HEK293 (cell line): ENCODE results near the gene ZDHHC8.

Experiments used
- CTCF ChIP-seq: fragments of 450-650 bp; formaldehyde crosslinking; IDR thresholded peaks from 2 replicates; pipeline ENCODE4 v1.5.1; 2016; ENCODE audit warnings: missing biosample characterization, missing genetic modification characterization
- ELK4 ChIP-seq: IDR thresholded peaks from 2 replicates; pipeline ENCODE4 v1.6.1; 2011; ENCODE audit warnings: mild to moderate bottlenecking, low read depth, low read length, borderline replicate concordance
- MYNN ChIP-seq: fragments of 450-650 bp; formaldehyde crosslinking; IDR thresholded peaks from 2 replicates; pipeline ENCODE4 v1.5.1; 2016; ENCODE audit warnings: missing biosample characterization, missing genetic modification characterization, borderline replicate concordance
- TCF7L2 ChIP-seq: IDR thresholded peaks from 2 replicates; pipeline ENCODE4 v1.6.1; 2011; ENCODE audit warnings: low read depth, mild to moderate bottlenecking, inconsistent platforms, low read length, moderate library complexity, borderline replicate concordance
- ZBTB17 ChIP-seq: fragments of 450-650 bp; formaldehyde crosslinking; IDR thresholded peaks from 2 replicates; pipeline ENCODE4 v1.5.1; 2016; ENCODE audit warnings: missing biosample characterization, missing genetic modification characterization
- ZBTB21 ChIP-seq: fragments of 450-650 bp; formaldehyde crosslinking; IDR thresholded peaks from 2 replicates; pipeline ENCODE4 v1.5.1; 2017; ENCODE audit warnings: missing biosample characterization, missing genetic modification characterization
- ZNF10 ChIP-seq: fragments of 450-650 bp; formaldehyde crosslinking; IDR thresholded peaks from 2 replicates; pipeline ENCODE4 v1.5.1; 2017; ENCODE audit warnings: missing biosample characterization, missing genetic modification characterization
- ZNF324 ChIP-seq: fragments of 450-650 bp; formaldehyde crosslinking; IDR thresholded peaks from 2 replicates; pipeline ENCODE4 v1.5.1; 2016; ENCODE audit warnings: missing biosample characterization, missing genetic modification characterization
- ZNF398 ChIP-seq: fragments of 450-650 bp; formaldehyde crosslinking; IDR thresholded peaks from 2 replicates; pipeline ENCODE4 v1.5.1; 2017; ENCODE audit warnings: missing biosample characterization, missing genetic modification characterization
- ZNF449 ChIP-seq: fragments of 450-650 bp; formaldehyde crosslinking; IDR thresholded peaks from 2 replicates; pipeline ENCODE4 v1.5.1; 2017; ENCODE audit warnings: missing biosample characterization, mild to moderate bottlenecking, missing genetic modification characterization, moderate library complexity
- ZNF670 ChIP-seq: fragments of 450-650 bp; formaldehyde crosslinking; IDR thresholded peaks from 2 replicates; pipeline ENCODE4 v1.5.1; 2016; ENCODE audit warnings: missing biosample characterization, missing genetic modification characterization, low read depth
- ZNF704 ChIP-seq: fragments of 450-650 bp; formaldehyde crosslinking; IDR thresholded peaks from 2 replicates; pipeline ENCODE4 v1.5.1; 2016; ENCODE audit warnings: missing biosample characterization, missing genetic modification characterization

GRCh38 chr22:20127318-20127868, 4.2 kb upstream of the ZDHHC8 start:
- TF ChIP-seq ZBTB17 (tag by site-specific recombination) (no peak), CTCF (no peak), ZNF704 (tag by site-specific recombination) (no peak), ZNF324 (tag by site-specific recombination) (no peak), ZNF670 (tag by site-specific recombination) (no peak), ZNF449 (tag by site-specific recombination) (no peak), TCF7L2 (no peak), MYNN (no peak), ZNF10 (tag by site-specific recombination) (no peak), ZBTB21 (no peak), ELK4 (no peak), ZNF398 (tag by site-specific recombination) (no peak)
